ENCODE data around the gene INSYN2B. TPM values are rescaled to one million over a fixed set of nuclear protein-coding genes. Genes with fewer than 3 reads are reported as not detected.

Gene INSYN2B
- total and polyA plus RNA-seq, 7 donors: under 0.01 to 0.27 (median 0.10) TPM; not detected in 3

- no peaks in the 10 kb centered on the region for H3K4me1 ChIP-seq
- H3K36me3 ChIP-seq: no peaks in the 10 kb centered on the region
- H3K4me3 ChIP-seq: no peak overlapping the region
- DNase-seq: no peak
- intact Hi-C loops (cut with DNase I): no loop called here
- 44 to 70% methylated on average over 3 of the region's 3 CpGs for WGBS, 2 donors
- H3K27ac ChIP-seq: no peak overlapping the region
- H3K9me3 ChIP-seq: no peaks in the 10 kb centered on the region
- TF ChIP-seq CTCF (IDR thresholded peaks at IDR 0.05): no peak
- TF ChIP-seq POLR2AphosphoS5 (IDR thresholded peaks at IDR 0.05): no peak
- no peak for TF ChIP-seq EP300 (IDR thresholded peaks at IDR 0.05)
- TF ChIP-seq POLR2A (IDR thresholded peaks at IDR 0.05): no peak
- no peaks in the 10 kb centered on the region for H3K27me3 ChIP-seq
Measured at GRCh38 chr5:169920474-169920873, 59.8 kb downstream of the INSYN2B start.

GRCh38 chr5:169918228-169918627 lies 62.1 kb downstream of the INSYN2B start:
- intact Hi-C loops (cut with DNase I): no loop called here
- Histone ChIP-seq H3K27me3 (no peaks in the 10 kb centered on the region), H3K4me3 (no peak overlapping the region), H3K36me3 (no peaks in the 10 kb centered on the region), H3K9me3 (no peaks in the 10 kb centered on the region), H3K4me1 (no peaks in the 10 kb centered on the region), H3K27ac (no peak overlapping the region)
- 80 to 83% methylated on average over 2 of the region's 2 CpGs for whole genome bisulfite sequencing, 2 donors
- DNase-seq: no peak
- no peak for TF ChIP-seq POLR2A (IDR thresholded peaks at IDR 0.05)
- TF ChIP-seq CTCF (IDR thresholded peaks at IDR 0.05): no peak
- no peak for TF ChIP-seq EP300 (IDR thresholded peaks at IDR 0.05)
- TF ChIP-seq POLR2AphosphoS5 (IDR thresholded peaks at IDR 0.05): no peak

- no peak for DNase-seq
- intact Hi-C loops (cut with DNase I): no loop called here
- no peaks in the 10 kb centered on the region for H3K9me3 ChIP-seq
- no peaks in the 10 kb centered on the region for H3K4me1 ChIP-seq
- H3K4me3 ChIP-seq: no peak overlapping the region
- no peaks in the 10 kb centered on the region for H3K27me3 ChIP-seq
- no peak for TF ChIP-seq POLR2AphosphoS5 (IDR thresholded peaks at IDR 0.05)
- no peak for TF ChIP-seq CTCF (IDR thresholded peaks at IDR 0.05)
- TF ChIP-seq POLR2A (IDR thresholded peaks at IDR 0.05): no peak
- no peak for TF ChIP-seq EP300 (IDR thresholded peaks at IDR 0.05)
- H3K36me3 ChIP-seq: no peaks in the 10 kb centered on the region
- 87 to 89% methylated on average over 2 of the region's 2 CpGs for WGBS, 2 donors
- H3K27ac ChIP-seq: no peak overlapping the region
Measured at GRCh38 chr5:169917500-169917899, 62.8 kb downstream of the INSYN2B start.

- H3K36me3 ChIP-seq: no peaks in the 10 kb centered on the region
- H3K4me1 ChIP-seq: no peaks in the 10 kb centered on the region
- H3K4me3 ChIP-seq: no peak overlapping the region
- intact Hi-C loops (cut with DNase I): no loop called here
- 35 to 55% methylated on average over 2 of the region's 2 CpGs for WGBS, 2 donors
- DNase-seq: no peak
- no peaks in the 10 kb centered on the region for H3K27me3 ChIP-seq
- no peaks in the 10 kb centered on the region for H3K9me3 ChIP-seq
- H3K27ac ChIP-seq: no peak overlapping the region
- TF ChIP-seq CTCF (IDR thresholded peaks at IDR 0.05) (no peak), POLR2A (IDR thresholded peaks at IDR 0.05) (no peak), EP300 (IDR thresholded peaks at IDR 0.05) (no peak), POLR2AphosphoS5 (IDR thresholded peaks at IDR 0.05) (no peak)
Measured at GRCh38 chr5:169914766-169915165, 65.5 kb downstream of the INSYN2B start.

GRCh38 chr5:169913479-169913878 lies 66.8 kb downstream of the INSYN2B start:
- no peak for TF ChIP-seq POLR2AphosphoS5 (IDR thresholded peaks at IDR 0.05)
- no peak for TF ChIP-seq POLR2A (IDR thresholded peaks at IDR 0.05)
- no peak for TF ChIP-seq EP300 (IDR thresholded peaks at IDR 0.05)
- TF ChIP-seq CTCF (IDR thresholded peaks at IDR 0.05): no peak
- WGBS, 2 donors: 54 to 95% methylated on average over 2 of the region's 2 CpGs
- intact Hi-C loops (cut with DNase I): no loop called here

More at GRCh38 chr5:169913479-169913878, 66.8 kb downstream of the INSYN2B start:
- no peak overlapping the region for H3K4me3 ChIP-seq
- DNase-seq: no peak
- H3K27ac ChIP-seq: no peak overlapping the region
- no peaks in the 10 kb centered on the region for H3K36me3 ChIP-seq
- H3K4me1 ChIP-seq: no peaks in the 10 kb centered on the region
- no peaks in the 10 kb centered on the region for H3K9me3 ChIP-seq
- H3K27me3 ChIP-seq: no peaks in the 10 kb centered on the region
